H1 (cell line): ENCODE results near the gene IYD. TPM values are rescaled to one million over a fixed set of nuclear protein-coding genes. Genes with fewer than 3 reads are reported as not detected.

Source experiments
- EGR1 ChIP-seq: IDR thresholded peaks from 2 replicates; pipeline ENCODE4 v1.6.1; 2011; ENCODE audit warnings: low read depth, low read length, borderline replicate concordance
- EZH2 ChIP-seq: fragments of 200-600 bp; sonication (generic); IDR thresholded peaks from 2 replicates; pipeline ENCODE4 v1.7.1; 2012; ENCODE audit warnings: low read depth, mild to moderate bottlenecking, moderate library complexity, low read length, inconsistent platforms; ENCODE audit not compliant: severe bottlenecking
- GTF2F1 ChIP-seq: IDR thresholded peaks from 2 replicates; pipeline ENCODE4 v1.6.1; 2012; ENCODE audit warnings: low read depth, low read length, improper control_type of control experiment, borderline replicate concordance
- MAFK ChIP-seq: IDR thresholded peaks from 2 replicates; pipeline ENCODE4 v1.6.1; 2012; ENCODE audit warnings: low read depth, mild to moderate bottlenecking, improper control_type of control experiment, low read length
- POLR2AphosphoS5 ChIP-seq: IDR thresholded peaks from 2 replicates; pipeline ENCODE4 v1.6.1; 2011; ENCODE audit warnings: low read depth, low read length
- TCF12 ChIP-seq: IDR thresholded peaks from 2 replicates; pipeline ENCODE4 v1.6.1; 2011; ENCODE audit warnings: low read depth, mild to moderate bottlenecking, low read length
- polyA plus RNA-seq, 7 experiments: library from polyadenylated mRNA; depleted of rRNA in 3 of 7; stranded (reverse) in 5 of 7; unstranded in 2 of 7; fragments of >200 nt in 5 of 7; fragments of 200-250 nt in 2 of 7; gene quantifications; 1 replicate in 5 of 7; 2 replicates in 1 of 7; 4 replicates in 1 of 7; pipeline versions ENCODE4 v1.2.1 to v1.2.3, GENCODE V29; 2011 to 2013; ENCODE audit warnings: missing spikeins in 2 of 7, mixed read lengths in 2 of 7
- total RNA-seq: library from RNA; stranded (reverse); fragmentation: NEBNext Ultra II Directional; extraction: Animal tissue kit (Norgen Biotek cat#: 25700); gene quantifications from 2 replicates; pipeline ENCODE4 v1.2.1, GENCODE V29; 2021
- TF ChIP-seq, protein P1 (sequence below), 3 experiments: IDR thresholded peaks; 1 replicate in 2 of 3; 2 replicates in 1 of 3; pipeline versions ENCODE4 v1.5.1 to v1.6.1; 2011; ENCODE audit warnings: low read length in 3 of 3, mild to moderate bottlenecking in 3 of 3, inconsistent platforms in 2 of 3, low read depth in 1 of 3, moderate library complexity in 1 of 3; ENCODE audit not compliant: insufficient read depth in 1 of 3; ENCODE audit errors: control extremely low read depth in 1 of 3
- TF ChIP-seq, protein P2 (sequence below): IDR thresholded peaks from 2 replicates; pipeline ENCODE4 v1.6.1; 2012; ENCODE audit warnings: low read length, inconsistent platforms

IYD gene
- total and polyA plus RNA-seq, 2 of the 8 experiments (the other 6 are each of a cell fraction or from before 2014, with no cell fraction given): not detected

DNA sequence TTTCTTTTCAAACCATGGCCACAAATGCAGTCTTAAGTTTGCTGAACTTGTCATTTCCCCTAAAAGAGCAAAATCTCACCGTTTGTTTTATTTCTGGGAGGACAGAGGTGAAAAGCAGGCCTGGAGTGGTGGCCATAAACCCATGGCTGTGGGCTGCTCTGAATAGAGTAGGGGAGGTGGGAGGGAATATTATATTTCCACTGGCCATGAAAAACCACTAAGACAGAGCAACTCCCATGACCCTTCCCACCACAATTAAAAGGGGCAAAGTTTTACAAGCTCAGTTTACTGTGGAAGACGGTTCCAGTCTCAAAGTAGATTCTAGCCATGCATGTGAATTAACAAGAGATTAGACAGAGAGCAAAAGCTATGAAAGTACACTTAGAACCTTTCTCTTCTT is 59.0 kb downstream of the IYD start (continued):
- TF ChIP-seq, protein P1, sequence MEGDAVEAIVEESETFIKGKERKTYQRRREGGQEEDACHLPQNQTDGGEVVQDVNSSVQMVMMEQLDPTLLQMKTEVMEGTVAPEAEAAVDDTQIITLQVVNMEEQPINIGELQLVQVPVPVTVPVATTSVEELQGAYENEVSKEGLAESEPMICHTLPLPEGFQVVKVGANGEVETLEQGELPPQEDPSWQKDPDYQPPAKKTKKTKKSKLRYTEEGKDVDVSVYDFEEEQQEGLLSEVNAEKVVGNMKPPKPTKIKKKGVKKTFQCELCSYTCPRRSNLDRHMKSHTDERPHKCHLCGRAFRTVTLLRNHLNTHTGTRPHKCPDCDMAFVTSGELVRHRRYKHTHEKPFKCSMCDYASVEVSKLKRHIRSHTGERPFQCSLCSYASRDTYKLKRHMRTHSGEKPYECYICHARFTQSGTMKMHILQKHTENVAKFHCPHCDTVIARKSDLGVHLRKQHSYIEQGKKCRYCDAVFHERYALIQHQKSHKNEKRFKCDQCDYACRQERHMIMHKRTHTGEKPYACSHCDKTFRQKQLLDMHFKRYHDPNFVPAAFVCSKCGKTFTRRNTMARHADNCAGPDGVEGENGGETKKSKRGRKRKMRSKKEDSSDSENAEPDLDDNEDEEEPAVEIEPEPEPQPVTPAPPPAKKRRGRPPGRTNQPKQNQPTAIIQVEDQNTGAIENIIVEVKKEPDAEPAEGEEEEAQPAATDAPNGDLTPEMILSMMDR (IDR thresholded peaks at IDR 0.05; ENCODE audit: control extremely low read depth in 1 of 3, insufficient read depth in 1 of 3, low read depth in 1 of 3, low read length in 3 of 3): no peak
- TF ChIP-seq POLR2AphosphoS5 (no peak), GTF2F1 (no peak), MAFK (no peak), EZH2 (no peak), EGR1 (no peak), TCF12 (no peak)
- TF ChIP-seq, protein P2, sequence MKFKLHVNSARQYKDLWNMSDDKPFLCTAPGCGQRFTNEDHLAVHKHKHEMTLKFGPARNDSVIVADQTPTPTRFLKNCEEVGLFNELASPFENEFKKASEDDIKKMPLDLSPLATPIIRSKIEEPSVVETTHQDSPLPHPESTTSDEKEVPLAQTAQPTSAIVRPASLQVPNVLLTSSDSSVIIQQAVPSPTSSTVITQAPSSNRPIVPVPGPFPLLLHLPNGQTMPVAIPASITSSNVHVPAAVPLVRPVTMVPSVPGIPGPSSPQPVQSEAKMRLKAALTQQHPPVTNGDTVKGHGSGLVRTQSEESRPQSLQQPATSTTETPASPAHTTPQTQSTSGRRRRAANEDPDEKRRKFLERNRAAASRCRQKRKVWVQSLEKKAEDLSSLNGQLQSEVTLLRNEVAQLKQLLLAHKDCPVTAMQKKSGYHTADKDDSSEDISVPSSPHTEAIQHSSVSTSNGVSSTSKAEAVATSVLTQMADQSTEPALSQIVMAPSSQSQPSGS: no peak
